NCI-H1417 treated with DMSO at 0.1 percent for 48 hours (cell line): ENCODE results near the gene CPNE6.

Experiments
- DNase-seq: peaks from one replicate; lab custom pipeline; 2025; lab: John Stamatoyannopoulos, UW

Gene CPNE6

GRCh38 chr14:24054646-24055045 lies 16.7 kb upstream of the CPNE6 start:
- no peak for DNase-seq

DNA sequence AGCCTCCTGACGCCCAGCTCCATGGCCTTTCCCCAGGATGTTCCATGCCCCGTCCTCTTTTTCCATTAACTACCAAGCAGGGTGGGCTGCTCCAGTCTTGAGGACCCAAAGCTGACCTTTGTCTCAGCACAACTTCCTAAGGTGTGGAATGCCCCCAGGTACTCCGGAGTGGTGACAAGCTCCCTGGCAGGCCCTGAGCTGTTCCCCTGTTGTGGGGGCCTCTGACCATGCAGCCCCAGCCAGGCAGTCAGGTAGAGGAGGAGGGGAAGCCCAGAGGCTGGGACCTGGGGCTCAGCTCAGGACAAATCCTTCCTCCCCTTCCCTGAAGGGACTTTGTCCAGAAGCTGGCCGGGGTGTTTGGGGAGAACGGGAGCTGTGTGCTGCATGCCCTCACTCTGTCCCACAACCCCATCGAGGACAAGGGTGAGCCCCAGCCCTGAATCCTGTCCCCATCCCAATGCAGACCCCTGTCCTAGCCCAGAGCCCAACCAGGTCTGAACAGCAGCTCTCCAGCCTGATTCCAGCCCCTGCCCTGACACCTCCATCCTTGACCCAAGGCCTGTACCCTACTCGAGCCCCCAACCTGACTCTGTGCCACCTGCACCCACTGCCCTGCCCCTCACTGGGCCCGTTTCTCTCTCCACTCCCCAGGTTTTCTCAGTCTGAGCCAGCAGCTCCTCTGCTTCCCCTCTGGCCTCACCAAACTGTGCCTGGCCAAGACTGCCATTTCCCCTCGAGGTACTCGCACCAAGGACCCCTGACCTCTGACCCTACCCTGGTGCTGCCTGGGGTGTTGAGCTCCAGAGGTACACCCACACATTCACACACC lies 15.2 kb upstream of the CPNE6 start:
- DNase-seq, result no peak

GRCh38 chr14:24056800-24057184 lies 14.6 kb upstream of the CPNE6 start:
- DNase-seq, result no peak

GRCh38 chr14:24057271-24057670 lies 14.1 kb upstream of the CPNE6 start:
- DNase-seq, result no peak

GRCh38 chr14:24057867-24058259 lies 13.5 kb upstream of the CPNE6 start:
- no peak for DNase-seq

GRCh38 chr14:24058260-24058950 lies 13.0 kb upstream of the CPNE6 start:
- no peak for DNase-seq

DNA sequence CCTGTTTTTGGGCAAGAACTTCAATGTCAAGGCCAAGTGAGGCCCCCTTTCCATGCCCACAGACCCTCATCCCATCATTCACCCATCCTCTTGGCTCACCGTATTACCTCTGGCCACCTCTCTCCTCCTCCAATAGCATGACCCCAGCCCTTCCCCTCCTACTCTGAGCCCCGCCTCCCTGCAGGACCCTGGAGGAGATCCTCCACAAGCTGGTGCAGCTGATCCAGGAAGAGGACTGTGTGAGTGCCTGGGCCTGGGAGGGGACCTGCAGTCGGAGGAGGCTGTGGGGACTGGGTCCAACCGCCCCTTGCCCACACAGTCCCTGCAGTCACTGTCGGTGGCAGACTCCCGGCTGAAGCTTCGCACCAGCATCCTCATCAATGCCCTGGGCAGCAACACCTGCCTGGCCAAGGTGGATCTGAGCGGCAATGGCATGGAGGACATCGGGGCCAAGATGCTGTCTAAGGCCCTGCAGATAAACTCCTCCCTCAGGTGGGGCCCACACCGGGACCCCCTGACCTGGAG lies 12.3 kb upstream of the CPNE6 start:
- DNase-seq, result no peak

DNA sequence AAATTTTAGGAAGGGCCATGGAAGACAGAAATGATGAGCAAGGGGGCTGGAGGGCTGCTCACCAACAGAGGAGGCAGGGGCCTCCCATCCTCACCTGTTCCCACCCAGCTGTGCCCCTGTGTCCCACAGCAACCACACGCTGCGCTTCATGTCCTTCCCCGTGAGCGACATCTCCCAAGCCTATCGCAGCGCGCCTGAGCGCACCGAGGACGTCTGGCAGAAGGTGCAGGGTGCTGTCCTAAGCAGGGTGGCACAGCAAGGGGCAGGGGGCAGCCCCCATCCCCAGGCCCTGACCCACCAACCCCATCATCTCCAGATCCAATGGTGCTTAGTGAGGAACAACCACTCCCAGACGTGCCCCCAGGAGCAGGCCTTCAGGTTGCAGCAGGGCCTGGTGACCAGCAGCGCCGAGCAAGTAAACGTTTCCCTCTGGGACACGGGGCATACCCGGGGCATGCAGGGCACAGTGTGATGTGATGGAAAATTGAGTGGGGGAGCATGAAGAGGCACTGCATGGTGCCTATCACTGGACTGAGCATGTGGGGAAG lies 11.4 kb upstream of the CPNE6 start:
- no peak for DNase-seq

GRCh38 chr14:24060443-24060842 lies 10.9 kb upstream of the CPNE6 start:
- no peak for DNase-seq

DNA sequence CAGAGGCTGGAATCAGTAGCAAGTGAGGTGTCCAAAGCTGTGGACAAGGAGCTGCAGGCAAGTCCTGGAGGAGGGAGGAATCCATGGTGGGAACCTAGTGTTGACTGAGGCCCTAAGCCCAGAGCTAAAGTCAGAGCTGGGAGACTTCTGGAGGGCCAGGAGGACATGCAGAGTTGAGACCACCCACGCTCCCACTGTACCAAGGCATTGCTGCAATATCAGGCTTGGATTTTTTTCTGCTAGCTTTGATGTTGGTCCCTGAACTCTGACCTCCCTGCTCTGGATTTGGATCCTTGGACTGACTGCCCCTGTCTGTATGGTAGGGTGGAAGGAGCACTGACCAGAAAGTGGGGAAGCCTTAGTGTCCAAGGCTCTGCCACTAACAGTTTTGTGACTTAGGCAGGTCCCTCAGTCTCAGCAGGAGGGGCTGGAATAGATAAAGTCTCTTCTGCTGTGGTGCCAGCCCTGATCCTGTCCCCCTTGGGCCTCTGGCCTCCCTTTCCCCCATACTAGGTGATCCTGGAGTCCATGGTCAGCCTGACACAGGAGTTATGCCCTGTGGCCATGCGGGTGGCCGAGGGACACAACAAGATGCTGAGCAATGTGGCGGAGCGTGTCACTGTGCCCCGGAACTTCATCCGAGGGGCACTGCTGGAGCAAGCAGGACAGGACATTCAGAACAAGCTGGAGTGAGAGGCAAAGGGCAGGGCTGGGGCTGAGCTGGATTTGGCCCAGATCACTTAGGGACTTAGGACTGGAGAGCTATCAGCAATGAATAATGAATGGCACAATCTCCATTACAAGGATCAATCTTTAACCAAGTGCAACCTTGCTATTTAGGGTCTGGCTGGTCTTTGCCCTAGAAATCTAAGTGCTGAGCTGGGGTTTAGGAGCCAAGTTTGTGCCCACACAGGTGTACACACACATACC lies 10.1 kb upstream of the CPNE6 start:
- no peak for DNase-seq

DNA sequence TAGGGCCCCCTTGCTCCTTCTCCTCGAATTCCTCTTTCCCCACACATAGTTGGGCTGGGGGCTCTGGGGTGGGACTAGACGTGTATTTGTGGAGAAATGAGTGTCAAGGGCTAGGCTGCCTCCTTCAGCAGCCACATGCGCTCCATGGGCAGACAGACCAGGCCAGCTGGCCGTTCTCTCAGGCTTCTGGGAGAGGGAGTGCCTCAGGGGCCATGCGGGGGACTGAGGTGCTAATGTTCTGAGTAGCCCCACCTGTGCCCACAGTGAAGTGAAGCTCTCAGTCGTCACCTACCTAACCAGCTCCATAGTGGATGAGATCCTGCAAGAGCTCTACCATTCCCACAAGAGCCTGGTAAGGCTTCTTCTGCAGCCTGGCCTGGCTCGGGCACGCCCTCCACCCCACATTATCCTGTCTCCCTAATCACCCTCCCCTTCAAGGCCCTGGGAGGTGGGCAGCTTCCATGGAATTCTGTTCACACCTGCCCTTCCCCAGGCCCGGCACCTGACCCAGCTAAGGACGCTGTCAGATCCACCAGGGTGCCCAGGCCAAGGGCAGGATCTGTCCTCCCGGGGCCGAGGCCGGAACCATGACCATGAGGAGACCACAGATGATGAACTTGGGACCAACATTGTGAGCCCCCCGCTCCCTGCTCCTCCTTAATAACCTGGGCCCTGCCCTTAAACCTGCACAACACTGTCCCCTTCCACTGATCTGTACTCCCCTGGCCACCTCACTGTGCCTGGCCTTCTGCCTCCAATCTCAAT lies 9.0 kb upstream of the CPNE6 start:
- DNase-seq, result no peak

DNA sequence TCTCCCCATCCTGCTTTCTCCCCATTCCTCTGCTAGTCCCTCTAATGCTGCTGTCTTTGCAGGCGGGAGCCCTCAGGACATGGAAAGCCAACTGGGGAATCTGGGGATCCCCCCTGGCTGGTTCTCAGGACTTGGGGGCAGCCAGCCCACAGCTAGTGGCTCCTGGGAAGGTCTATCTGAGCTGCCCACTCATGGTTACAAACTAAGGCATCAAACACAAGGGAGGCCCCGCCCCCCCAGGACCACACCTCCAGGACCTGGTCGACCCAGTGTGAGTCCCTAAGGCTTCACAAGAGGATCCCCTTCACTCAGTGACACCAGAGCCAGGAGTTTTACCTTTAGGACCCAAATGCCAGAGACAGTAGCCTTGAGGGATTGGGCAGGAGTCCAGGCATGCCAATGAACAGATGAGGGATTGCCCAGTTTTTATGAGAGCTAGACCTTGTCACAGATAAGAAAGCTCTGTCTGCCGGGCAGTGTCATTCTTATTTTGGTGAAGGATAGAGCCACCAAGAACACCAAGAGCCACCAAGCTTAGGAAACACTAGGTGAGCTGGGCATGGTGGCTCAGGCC lies 8.0 kb upstream of the CPNE6 start:
- no peak for DNase-seq

DNA sequence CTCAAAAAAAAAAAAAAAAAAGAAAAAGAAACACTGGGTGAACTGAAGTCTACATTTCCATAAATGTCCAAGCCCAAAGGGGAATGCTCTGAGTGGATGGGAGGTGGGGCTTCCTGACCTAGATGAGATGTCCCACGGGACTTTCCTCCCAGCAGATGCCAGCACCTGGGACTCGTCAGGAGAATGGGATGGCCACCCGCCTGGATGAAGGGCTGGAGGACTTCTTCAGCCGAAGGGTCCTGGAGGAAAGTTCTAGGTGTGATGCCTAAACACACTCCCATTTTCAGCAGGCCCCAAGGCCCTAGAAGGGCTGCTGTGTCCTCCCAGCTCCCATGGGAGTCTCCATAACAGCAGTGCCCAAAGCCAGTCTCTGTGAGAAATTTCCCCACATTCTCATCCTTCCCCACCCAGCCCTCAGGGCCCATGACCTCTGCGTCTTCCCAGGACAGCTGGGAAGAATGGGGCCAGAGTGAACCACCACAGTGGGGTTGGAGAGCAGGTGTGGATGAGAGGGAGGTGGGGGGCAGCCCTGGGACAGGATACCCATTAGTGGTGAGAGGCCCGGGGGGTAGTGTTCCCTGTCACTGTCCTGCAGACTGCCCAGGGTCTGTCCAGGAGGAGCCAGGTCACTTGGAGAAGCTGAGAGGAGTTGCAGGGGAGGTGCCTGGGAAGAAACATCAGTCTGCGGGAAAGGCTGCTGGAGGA lies 7.1 kb upstream of the CPNE6 start:
- no peak for DNase-seq

- no peak for DNase-seq
Measured at GRCh38 chr14:24064856-24065255, 6.5 kb upstream of the CPNE6 start.

GRCh38 chr14:24065408-24065807 lies 6.0 kb upstream of the CPNE6 start:
- DNase-seq, result no peak

DNA sequence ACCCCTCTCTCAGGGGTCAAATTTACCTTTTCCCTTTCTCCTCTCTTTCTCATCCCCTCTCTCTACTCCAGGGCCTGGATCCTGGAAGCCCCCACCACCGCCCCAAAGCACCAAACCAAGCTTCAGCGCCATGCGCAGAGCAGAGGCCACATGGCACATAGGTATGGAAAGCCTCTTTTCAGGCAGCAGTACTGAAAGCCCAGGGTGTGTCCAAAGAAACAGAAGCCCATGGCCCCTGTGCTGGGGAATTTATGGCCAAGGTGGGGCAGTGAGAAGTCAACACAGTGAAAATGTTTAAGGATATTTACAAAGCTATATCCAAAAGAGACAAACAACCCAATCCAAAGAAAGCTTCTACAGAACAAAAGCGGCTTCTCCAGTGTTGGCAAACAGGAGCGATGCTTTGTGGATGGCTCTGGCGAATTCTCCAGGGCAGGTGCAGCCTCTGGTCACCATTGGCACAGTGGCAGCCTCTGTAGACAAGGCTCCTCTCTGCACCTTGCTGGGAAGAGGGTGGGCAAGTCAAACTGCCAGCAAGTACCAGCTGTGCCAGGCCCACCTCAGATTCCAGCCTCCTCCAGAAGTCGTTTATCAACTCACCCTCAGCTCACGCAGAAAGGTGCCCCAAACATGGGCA lies 4.7 kb upstream of the CPNE6 start:
- no peak for DNase-seq

DNA sequence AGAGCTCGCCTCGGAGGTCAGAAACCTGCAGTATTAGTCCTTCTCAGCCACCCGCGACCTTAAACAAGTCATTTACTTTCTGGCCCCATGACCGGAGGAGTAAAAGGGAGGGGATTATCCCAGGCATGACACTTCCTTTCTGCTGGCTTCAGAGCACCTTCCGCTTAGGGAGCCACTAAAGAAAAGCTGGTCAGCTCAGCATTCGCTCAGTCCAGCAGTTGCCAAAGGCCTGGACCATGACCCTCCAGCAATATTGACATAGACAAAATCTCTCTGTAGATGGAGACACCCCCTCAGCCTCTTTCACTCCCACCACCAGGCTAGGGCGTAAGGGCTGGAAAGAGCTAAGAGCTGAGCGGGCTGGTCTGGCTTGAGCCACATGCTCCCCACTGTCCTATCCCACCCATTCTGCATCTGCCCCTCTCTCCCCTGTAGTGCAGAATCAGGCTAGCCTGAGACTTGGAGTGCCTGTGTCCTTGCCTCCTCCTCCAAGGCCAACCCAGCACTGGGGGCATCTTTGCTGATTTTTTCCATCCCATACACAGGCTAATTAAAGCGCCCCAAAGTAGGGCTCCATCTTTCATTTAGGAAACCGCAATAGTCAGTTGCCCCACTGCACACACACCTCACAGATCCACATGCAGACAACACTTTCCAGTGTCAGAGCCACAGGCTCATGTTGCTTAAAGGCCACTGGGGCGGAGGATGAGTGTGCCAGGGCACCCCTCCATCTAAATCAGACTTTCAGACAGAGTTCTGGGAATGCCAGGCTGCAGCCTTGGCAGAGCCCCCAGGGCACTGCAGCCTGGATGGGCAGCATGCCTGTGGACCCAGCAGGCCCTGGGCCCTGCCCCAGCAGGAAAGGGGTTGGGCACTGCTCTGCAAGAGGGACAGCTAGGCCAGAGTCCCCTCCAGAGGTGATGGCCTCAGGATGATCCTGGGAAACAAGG lies 4.0 kb upstream of the CPNE6 start:
- DNase-seq, result no peak

- DNase-seq, result no peak
Measured at GRCh38 chr14:24068711-24069410, 2.5 kb upstream of the CPNE6 start.
